PC-9 (cell line): ENCODE data around the gene PDZD4. TPM values are rescaled to one million over a fixed set of nuclear protein-coding genes. Genes with fewer than 3 reads are reported as not detected.

Experiments
- BruUV-seq: library from RNA; stranded (reverse); fragments of 400-500 nt; replicated peaks from 2 replicates; lab custom pipeline; 2021; lab: Mats Ljungman, UMichigan
- CTCF ChIA-PET: fragments of 300-600 bp; sonication (Branson Sonifier 250); formaldehyde crosslinking; loops from one replicate; lab custom pipeline; 2022; ENCODE audit warnings: antibody characterized with exemption; lab: Charles Lee
- POLR2A ChIA-PET: fragments of 300-600 bp; sonication (Branson Sonifier 250); formaldehyde crosslinking; loops from one replicate; lab custom pipeline; 2022; ENCODE audit warnings: antibody characterized with exemption; ENCODE audit not compliant: unreplicated experiment; lab: Charles Lee
- DNase-seq, 2 experiments: peaks; one replicate each; pipeline versions ENCODE4 v3.0.0 to v3.0.0-alpha.2; 2015 to 2022; ENCODE audit warnings: mixed read lengths in 1 of 2
- H2AFZ ChIP-seq: fragments of 200-600 bp; sonication (generic); 2 replicates; pipeline ENCODE4 v1.8.1; 2017; ENCODE audit warnings: antibody characterized with exemption
- H3F3A ChIP-seq: fragments of 200-600 bp; sonication (generic); 2 replicates; pipeline ENCODE4 v1.8.1; 2017; ENCODE audit warnings: antibody characterized with exemption, mild to moderate bottlenecking, low read depth; ENCODE audit not compliant: insufficient read depth
- H3K27ac ChIP-seq: fragments of 200-600 bp; sonication (generic); 2 replicates; pipeline ENCODE4 v1.6.1; 2016; ENCODE audit warnings: mixed run types
- H3K27me3 ChIP-seq: fragments of 200-600 bp; sonication (generic); 2 replicates; pipeline ENCODE4 v1.6.1; 2016; ENCODE audit warnings: low read depth, mixed run types; ENCODE audit not compliant: insufficient read depth
- H3K36me3 ChIP-seq: fragments of 200-600 bp; sonication (generic); 2 replicates; pipeline ENCODE4 v1.6.1; 2016; ENCODE audit warnings: low read depth, mixed run types
- H3K4me1 ChIP-seq: fragments of 200-600 bp; sonication (generic); replicated peaks from 2 replicates; pipeline ENCODE4 v1.6.1; 2016; ENCODE audit warnings: mixed run types; ENCODE audit not compliant: insufficient read depth
- H3K4me2 ChIP-seq: fragments of 200-600 bp; sonication (generic); 2 replicates; pipeline ENCODE4 v1.6.1; 2017; ENCODE audit warnings: mixed run types
- H3K4me3 ChIP-seq: fragments of 200-600 bp; sonication (generic); 2 replicates; pipeline ENCODE4 v1.6.1; 2016; ENCODE audit warnings: mixed run types
- H3K79me2 ChIP-seq: fragments of 200-600 bp; sonication (generic); 2 replicates; pipeline ENCODE4 v1.6.1; 2017; ENCODE audit warnings: low read depth, mixed run types
- H3K9me2 ChIP-seq: fragments of 200-600 bp; sonication (generic); 2 replicates; pipeline ENCODE4 v1.8.1; 2017; ENCODE audit warnings: mild to moderate bottlenecking; ENCODE audit not compliant: insufficient read depth
- H3K9me3 ChIP-seq: fragments of 200-600 bp; sonication (generic); 2 replicates; pipeline ENCODE4 v1.8.1; 2016; ENCODE audit warnings: low read depth; ENCODE audit not compliant: insufficient read depth
- H4K20me1 ChIP-seq: fragments of 200-600 bp; sonication (generic); 2 replicates; pipeline ENCODE4 v1.8.1; 2017; ENCODE audit not compliant: insufficient read depth
- EZH2 ChIP-seq: fragments of 200-600 bp; sonication (generic); IDR thresholded peaks from 2 replicates; pipeline ENCODE4 v1.8.0; 2017; ENCODE audit warnings: antibody characterized with exemption, low read depth
- intact Hi-C: fragments of 100-400 bp; cut with micrococcal nuclease; formaldehyde crosslinking; loops from one replicate; pipeline ENCODE4 v1.10.0; 2022; ENCODE audit not compliant: unreplicated experiment
- total RNA-seq: library from RNA; stranded (reverse); gene quantifications from 2 replicates; pipeline ENCODE4 v1.2.3, GENCODE V29; 2021
- TF ChIP-seq, protein P1 (sequence below): fragments of 200-600 bp; sonication (generic); conservative IDR thresholded peaks from 2 replicates; pipeline ENCODE4 v1.6.1; 2017; ENCODE audit warnings: mixed run types, antibody characterized with exemption, mild to moderate bottlenecking, moderate library complexity

PDZD4 gene
- total RNA-seq, 1 experiment from 2014 or later: 0.17 TPM

DNA sequence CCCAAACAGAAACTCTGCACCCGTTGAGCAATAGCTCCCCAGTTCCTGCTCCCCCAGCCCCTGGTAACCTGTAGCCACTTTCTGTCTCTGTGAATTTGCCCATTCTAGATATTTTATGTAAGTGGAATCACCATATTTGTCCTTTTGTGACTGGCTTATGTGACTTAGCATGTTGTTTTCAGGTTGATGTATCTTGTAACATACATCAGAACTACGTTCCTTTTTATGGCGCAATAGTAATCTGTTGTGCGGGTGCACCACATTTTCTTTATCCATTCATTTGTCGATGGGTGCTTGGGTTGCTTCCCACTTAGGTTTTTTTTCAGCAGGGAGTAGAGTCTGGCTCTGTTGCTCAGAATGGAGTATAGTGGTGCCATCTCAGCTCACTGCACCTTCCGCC is 6.6 kb upstream of the PDZD4 start:
- Histone ChIP-seq H3K4me1 (no peaks in the 10 kb centered on the region), H3K9me2 (no peaks in the 10 kb centered on the region), H2AFZ (no peak overlapping the region), H3K27ac (no peak overlapping the region), H3K79me2 (no peaks in the 10 kb centered on the region), H4K20me1 (no peaks in the 10 kb centered on the region), H3K4me2 (no peak overlapping the region), H3K9me3 (no peaks in the 10 kb centered on the region), H3K27me3 (peaks cover 58% of the 10 kb centered on the region), H3F3A (no peaks in the 10 kb centered on the region), H3K4me3 (no peak overlapping the region), H3K36me3 (no peaks in the 10 kb centered on the region)
- TF ChIP-seq, protein P1, sequence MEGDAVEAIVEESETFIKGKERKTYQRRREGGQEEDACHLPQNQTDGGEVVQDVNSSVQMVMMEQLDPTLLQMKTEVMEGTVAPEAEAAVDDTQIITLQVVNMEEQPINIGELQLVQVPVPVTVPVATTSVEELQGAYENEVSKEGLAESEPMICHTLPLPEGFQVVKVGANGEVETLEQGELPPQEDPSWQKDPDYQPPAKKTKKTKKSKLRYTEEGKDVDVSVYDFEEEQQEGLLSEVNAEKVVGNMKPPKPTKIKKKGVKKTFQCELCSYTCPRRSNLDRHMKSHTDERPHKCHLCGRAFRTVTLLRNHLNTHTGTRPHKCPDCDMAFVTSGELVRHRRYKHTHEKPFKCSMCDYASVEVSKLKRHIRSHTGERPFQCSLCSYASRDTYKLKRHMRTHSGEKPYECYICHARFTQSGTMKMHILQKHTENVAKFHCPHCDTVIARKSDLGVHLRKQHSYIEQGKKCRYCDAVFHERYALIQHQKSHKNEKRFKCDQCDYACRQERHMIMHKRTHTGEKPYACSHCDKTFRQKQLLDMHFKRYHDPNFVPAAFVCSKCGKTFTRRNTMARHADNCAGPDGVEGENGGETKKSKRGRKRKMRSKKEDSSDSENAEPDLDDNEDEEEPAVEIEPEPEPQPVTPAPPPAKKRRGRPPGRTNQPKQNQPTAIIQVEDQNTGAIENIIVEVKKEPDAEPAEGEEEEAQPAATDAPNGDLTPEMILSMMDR: no peak
- TF ChIP-seq EZH2: no peak
- ChIA-PET POLR2A (no interaction called here), CTCF (no interaction called here)
- intact Hi-C loops: no loop called here
- no TSS peak for BruUV-seq
- no peak for DNase-seq

DNA sequence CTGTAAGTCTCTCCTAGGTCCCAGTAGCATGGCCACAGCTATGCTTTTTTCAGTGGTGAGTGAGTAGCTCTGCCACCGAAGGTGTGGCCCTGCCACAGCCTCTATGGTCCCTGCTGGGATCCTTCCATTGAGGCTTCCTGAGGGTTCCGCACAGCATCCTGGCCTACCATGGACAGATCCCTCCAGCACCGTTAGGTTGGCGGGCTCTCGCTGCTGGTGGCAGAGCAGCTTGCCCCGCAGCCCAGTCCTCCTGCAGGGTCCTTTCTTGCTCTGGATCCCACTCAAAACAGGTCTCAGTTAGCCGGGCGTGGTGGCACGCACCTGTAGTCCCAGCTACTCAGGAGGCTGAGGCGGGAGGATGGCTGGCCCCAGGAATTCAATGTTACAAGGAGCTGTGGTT is 2.4 kb upstream of the PDZD4 start:
- no TSS peak for BruUV-seq
- TF ChIP-seq EZH2: no peak
- TF ChIP-seq, protein P1: no peak

GRCh38 chrX:153831429-153832150 is 1.2 kb upstream of the PDZD4 start:
- POLR2A ChIA-PET: no interaction called here
- Histone ChIP-seq H3K27ac (no peak overlapping the region), H3K4me3 (no peak overlapping the region), H3K9me3 (no peaks in the 10 kb centered on the region), H4K20me1 (no peaks in the 10 kb centered on the region), H3K36me3 (no peaks in the 10 kb centered on the region), H3F3A (no peaks in the 10 kb centered on the region), H3K79me2 (no peaks in the 10 kb centered on the region), H3K4me2 (no peak overlapping the region), H3K4me1 (no peaks in the 10 kb centered on the region), H3K9me2 (no peaks in the 10 kb centered on the region), H3K27me3 (peaks cover 31% of the 10 kb centered on the region), H2AFZ (no peak overlapping the region)
- BruUV-seq: no TSS peak
- TF ChIP-seq, protein P1: no peak
- no peak for TF ChIP-seq EZH2
- intact Hi-C loops: no loop called here
- DNase-seq: no peak
- CTCF ChIA-PET: no interaction called here

More for the DNA sequence above, 2.4 kb upstream of the PDZD4 start:
- H3K79me2 ChIP-seq: no peaks in the 10 kb centered on the region
- no peaks in the 10 kb centered on the region for H3K9me2 ChIP-seq
- no peaks in the 10 kb centered on the region for H3K36me3 ChIP-seq
- intact Hi-C loops: no loop called here
- ChIA-PET CTCF (no interaction called here), POLR2A (interaction anchor here (0.6 kb wide), 1 partner anchor 39 kb away, joined by 4 read pairs; no protein-coding TSS in a partner anchor)
- no peaks in the 10 kb centered on the region for H3K9me3 ChIP-seq
- H3K4me1 ChIP-seq: no peaks in the 10 kb centered on the region
- no peak overlapping the region for H3K4me2 ChIP-seq
- peaks cover 30% of the 10 kb centered on the region; the same call in 1 of the 2 replicates for H3K27me3 ChIP-seq
- H3K4me3 ChIP-seq: no peak overlapping the region
- no peak overlapping the region for H2AFZ ChIP-seq
- DNase-seq: no peak
- H3F3A ChIP-seq: no peaks in the 10 kb centered on the region
- no peak overlapping the region for H3K27ac ChIP-seq
- no peaks in the 10 kb centered on the region for H4K20me1 ChIP-seq
